Muscle layer of duodenum (tissue), 2 donors: ENCODE results near the gene TMEM267.
"Not testable (repeated sequence)": the region's sequence is repeated elsewhere in the genome, so short reads cannot be mapped to it uniquely, and the experiment has no call there.

Source experiments
- H3K27ac ChIP-seq: one replicate; pipeline ENCODE4 v1.7.0; 2013; ENCODE audit warnings: mild to moderate bottlenecking, low read length
- H3K27me3 ChIP-seq: one replicate; pipeline ENCODE4 v1.7.0; 2013; ENCODE audit warnings: low read depth, mild to moderate bottlenecking, control low read depth, low read length
- H3K36me3 ChIP-seq, 2 donors: one replicate each; pipeline ENCODE4 v1.7.0; 2013; ENCODE audit warnings: low read length in 2 of 2, control low read depth in 1 of 2, mild to moderate bottlenecking in 1 of 2; ENCODE audit not compliant: insufficient read depth in 2 of 2, control insufficient read depth in 1 of 2
- H3K4me1 ChIP-seq, 2 donors: one replicate each; pipeline ENCODE4 v1.7.0; 2013; ENCODE audit warnings: low read length in 2 of 2, mild to moderate bottlenecking in 2 of 2, control low read depth in 1 of 2, moderate library complexity in 1 of 2; ENCODE audit not compliant: insufficient read depth in 2 of 2, control insufficient read depth in 1 of 2
- H3K4me3 ChIP-seq, 2 donors: one replicate each; pipeline ENCODE4 v1.7.0; 2013; ENCODE audit warnings: low read length in 2 of 2, low read depth in 1 of 2, mild to moderate bottlenecking in 1 of 2
- H3K9me3 ChIP-seq, 2 donors: one replicate each; pipeline ENCODE4 v1.7.0; 2013; ENCODE audit warnings: low read length in 2 of 2, control low read depth in 1 of 2, mild to moderate bottlenecking in 1 of 2; ENCODE audit not compliant: control insufficient read depth in 1 of 2
- donor health status: healthy.

The TMEM267 gene, protein sequence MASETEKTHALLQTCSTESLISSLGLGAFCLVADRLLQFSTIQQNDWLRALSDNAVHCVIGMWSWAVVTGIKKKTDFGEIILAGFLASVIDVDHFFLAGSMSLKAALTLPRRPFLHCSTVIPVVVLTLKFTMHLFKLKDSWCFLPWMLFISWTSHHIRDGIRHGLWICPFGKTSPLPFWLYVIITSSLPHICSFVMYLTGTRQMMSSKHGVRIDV

DNA sequence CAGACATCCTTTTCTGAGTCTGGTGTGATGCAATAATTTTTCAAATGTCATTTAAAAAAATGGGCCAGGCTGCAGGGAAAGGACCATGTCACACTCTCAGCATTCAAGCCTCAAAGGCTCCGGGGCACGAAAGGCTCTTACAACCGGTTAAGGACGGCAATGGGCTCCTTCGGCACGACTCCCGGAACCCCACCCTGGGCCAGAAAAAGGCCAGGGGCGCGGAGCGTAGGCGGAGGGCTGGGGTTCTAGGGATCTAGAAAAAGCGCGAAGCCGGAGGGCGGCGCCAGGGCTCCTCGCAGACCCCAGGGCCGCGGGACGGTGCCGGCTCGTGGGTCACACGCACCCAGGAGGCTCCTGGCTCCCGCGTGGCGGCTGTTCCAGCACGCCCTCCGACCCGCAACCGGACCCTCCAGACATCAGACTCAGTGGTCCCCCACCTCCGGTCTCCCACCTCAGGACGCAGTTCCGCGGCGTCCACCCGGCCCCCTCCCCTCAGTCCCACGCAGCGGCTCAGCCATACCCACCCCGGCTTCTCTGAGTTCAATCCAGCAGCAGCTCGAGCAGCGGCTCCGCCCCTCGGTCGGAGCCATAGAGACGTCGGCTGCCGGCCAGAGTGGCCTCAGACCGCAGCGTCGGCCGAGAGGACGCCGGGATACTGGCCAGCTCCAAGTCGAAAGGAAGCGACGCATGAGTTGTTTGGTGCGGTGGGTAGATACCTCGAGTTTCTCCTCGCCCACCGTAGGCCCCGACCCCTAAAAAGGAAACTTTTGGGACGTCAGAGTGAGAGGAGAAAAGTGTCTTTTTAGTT, at the start of gene TMEM267:
Gene TMEM267 (minus strand): TSS at position 568 of the 808 bp plus-strand sequence. CDS start 29,896 bp downstream, outside the sequence.
- no peaks in the 10 kb centered on the region for H3K27me3 ChIP-seq
- peak within 1 kb of the TSS; percentile 85 to 89 for H3K4me3 ChIP-seq
- peak within 1 kb of the TSS; percentile 99 for H3K27ac ChIP-seq
- H3K9me3 ChIP-seq, result no peaks in the 10 kb centered on the region
- H3K4me1 ChIP-seq, result peaks cover 11 to 16% of the 10 kb centered on the region in 2 donors
- H3K36me3 ChIP-seq, result peaks cover 0 to 14% of the 10 kb centered on the region in 2 donors

DNA sequence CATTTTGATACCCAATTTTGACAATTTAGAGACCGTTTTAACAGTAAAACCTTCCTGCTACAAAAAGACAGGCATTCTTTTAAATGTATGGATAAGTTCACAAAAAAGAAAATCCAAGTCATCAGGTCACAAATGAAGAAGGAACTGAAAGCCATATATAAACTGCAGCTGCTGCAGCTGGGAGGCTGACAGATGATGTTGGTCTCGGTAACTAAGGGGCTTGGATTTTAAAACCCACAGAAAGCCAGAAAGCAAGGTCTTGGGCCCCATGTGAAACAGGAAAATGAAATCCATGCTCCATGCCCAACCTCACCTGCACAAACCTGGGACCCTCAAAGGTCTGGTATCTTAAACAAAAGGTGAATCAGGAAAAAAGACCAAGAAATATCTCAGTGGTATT, 47.0 kb upstream of the TMEM267 start:
- no peak overlapping the region for H3K27ac ChIP-seq
- no peak overlapping the region for H3K4me3 ChIP-seq
- H3K9me3 ChIP-seq, result no peaks in the 10 kb centered on the region
- H3K36me3 ChIP-seq, result peaks cover 58 to 74% of the 10 kb centered on the region in 2 donors
- no peaks in the 10 kb centered on the region for H3K4me1 ChIP-seq
- no peaks in the 10 kb centered on the region for H3K27me3 ChIP-seq

DNA sequence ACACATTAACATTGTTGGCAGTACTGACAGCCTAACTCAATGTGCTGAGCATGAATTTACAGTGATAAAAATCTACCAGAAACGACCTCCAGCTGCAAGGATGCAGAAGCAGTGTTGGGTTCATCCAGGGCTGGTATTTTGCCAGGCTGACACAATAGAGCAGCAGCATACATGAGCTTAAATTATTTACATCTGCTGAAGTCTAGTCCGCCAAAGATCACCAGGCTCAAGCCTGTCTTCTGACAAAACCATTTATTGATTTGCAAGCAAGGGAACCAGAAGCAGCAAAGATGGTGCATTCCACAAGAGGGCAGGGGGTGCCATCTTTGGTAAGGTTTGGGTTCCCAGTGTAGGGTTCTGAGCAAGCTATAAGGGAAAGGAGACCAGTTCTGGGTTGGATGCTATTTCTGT, 40.0 kb upstream of the TMEM267 start:
- no peaks in the 10 kb centered on the region for H3K4me1 ChIP-seq
- no peak overlapping the region for H3K27ac ChIP-seq
- H3K4me3 ChIP-seq, result no peak overlapping the region
- peaks cover 24 to 37% of the 10 kb centered on the region in 2 donors for H3K36me3 ChIP-seq
- H3K9me3 ChIP-seq, result no peaks in the 10 kb centered on the region
- H3K27me3 ChIP-seq, result no peaks in the 10 kb centered on the region

DNA sequence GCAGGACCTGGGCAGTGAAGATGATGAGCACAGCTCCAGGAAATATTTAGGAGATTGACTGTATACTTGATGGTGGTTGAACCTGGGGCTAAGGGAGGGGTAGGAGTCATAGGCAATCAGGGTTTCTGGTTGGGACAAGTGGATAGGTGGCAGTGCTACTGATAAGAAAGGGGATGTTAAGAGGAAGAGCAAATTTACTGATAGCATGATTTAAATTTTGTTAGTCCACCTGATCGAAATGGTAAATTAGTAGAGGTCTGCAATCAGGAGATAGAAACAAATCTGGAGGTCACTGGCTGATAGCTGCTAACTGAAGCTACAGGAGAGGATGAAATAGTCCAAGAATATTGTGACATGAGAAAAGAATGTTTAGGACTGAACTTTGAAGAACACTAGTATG, 37.0 kb upstream of the TMEM267 start:
- no peak overlapping the region for H3K4me3 ChIP-seq
- H3K27me3 ChIP-seq, result no peaks in the 10 kb centered on the region
- H3K4me1 ChIP-seq, result no peaks in the 10 kb centered on the region
- H3K9me3 ChIP-seq, result no peaks in the 10 kb centered on the region
- peaks cover 15 to 19% of the 10 kb centered on the region in 2 donors for H3K36me3 ChIP-seq
- no peak overlapping the region for H3K27ac ChIP-seq

DNA sequence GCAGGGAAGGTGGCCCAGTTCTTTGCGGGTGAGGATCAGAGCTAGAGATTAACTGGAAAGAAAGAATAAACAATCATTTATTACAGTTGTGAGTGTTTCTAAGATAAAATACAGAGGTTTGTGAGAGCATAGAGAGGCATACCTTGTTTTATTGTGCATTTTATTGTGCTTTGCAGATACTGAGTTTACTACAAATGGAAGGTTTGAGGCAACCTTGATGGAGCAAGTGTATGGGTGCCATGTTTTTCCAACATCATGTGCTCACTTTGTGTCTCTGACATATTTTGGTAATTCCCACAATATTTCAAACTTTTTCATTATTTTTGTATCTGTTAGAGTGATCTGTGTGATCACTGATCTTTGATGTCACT, 32.0 kb upstream of the TMEM267 start:
- H3K27ac ChIP-seq, result peak overlapping the region; percentile 93
- H3K4me3 ChIP-seq, result peak overlapping the region; percentile 81 to 95
- H3K9me3 ChIP-seq, result no peaks in the 10 kb centered on the region
- H3K27me3 ChIP-seq, result no peaks in the 10 kb centered on the region
- peaks cover 0 to 7% of the 10 kb centered on the region in 2 donors for H3K4me1 ChIP-seq
- H3K36me3 ChIP-seq, result peaks cover 0 to 5% of the 10 kb centered on the region in 2 donors

DNA sequence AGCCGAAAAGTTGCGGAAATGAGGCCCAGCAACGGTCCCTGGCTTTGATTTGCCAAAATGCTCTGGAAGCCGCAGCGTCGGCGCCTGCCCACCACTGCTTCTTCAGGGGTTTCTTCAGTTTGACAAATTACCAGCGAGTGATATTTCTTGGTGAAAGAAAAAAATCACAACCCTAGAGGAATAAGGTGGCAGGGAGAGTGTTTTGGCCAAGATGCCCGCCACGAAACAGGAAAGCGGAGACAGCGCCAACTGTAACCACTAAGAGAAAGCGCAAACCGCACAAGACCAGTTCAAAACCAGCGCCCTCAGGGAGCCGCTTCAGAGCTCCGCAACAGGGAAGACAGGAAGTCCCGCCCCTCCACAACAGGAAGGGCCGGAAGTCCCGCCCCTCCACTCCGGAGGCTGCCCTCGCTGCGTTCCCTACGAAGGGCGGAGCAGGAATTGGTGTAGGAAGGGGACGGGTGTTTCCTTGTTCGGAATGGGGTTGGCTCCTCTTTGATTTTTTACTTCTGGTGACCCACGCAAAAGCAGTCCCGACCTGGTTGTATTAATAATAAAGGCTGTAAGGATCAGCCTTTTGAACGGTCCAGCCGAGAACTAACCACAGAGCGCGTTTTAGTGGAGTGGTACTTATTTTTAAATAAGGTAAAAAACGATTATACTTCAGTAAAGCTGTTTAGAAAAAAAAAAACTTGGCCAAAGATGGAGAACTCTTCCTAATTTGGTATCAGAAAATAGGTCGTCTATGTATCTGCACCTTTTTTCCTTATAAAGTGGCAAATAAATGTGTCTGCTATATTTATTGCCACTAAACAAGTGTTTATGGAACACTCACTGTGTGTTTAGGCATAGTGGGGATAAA, 31.4 kb upstream of the TMEM267 start, which contains the start of gene C5orf34:
Gene C5orf34 (minus strand): TSS at position 333 of the 862 bp plus-strand sequence. CDS start 5,809 bp downstream, outside the sequence.
- peak within 1 kb of the TSS; percentile 81 to 95 for H3K4me3 ChIP-seq
- H3K36me3 ChIP-seq, result peaks cover 0 to 5% of the 10 kb centered on the region in 2 donors
- H3K27me3 ChIP-seq, result no peaks in the 10 kb centered on the region
- no peaks in the 10 kb centered on the region for H3K9me3 ChIP-seq
- H3K27ac ChIP-seq, result peak within 1 kb of the TSS; percentile 93
- peaks cover 0 to 7% of the 10 kb centered on the region in 2 donors for H3K4me1 ChIP-seq

DNA sequence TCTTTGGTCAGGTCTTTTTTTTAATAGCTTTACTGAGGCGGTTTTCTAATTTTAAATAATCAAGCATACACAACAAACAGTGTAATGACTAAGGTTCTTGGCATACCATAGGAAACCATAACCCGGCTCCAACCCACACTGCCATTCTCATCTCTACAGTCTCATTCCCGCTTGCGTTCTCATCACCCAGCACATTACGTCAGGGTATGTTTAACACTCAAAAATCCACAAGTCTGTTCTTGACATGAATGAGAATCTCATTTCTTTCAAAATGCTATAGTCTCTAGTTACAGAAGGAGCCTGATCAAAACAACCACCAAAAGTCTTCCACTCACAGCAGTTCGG, 30.8 kb upstream of the TMEM267 start:
- no peaks in the 10 kb centered on the region for H3K9me3 ChIP-seq
- H3K27ac ChIP-seq, result peak overlapping the region; percentile 93
- peaks cover 0 to 5% of the 10 kb centered on the region in 2 donors for H3K36me3 ChIP-seq
- peak overlapping the region; percentile 81 to 95 for H3K4me3 ChIP-seq
- H3K27me3 ChIP-seq, result no peaks in the 10 kb centered on the region
- H3K4me1 ChIP-seq, result peaks cover 0 to 7% of the 10 kb centered on the region in 2 donors

DNA sequence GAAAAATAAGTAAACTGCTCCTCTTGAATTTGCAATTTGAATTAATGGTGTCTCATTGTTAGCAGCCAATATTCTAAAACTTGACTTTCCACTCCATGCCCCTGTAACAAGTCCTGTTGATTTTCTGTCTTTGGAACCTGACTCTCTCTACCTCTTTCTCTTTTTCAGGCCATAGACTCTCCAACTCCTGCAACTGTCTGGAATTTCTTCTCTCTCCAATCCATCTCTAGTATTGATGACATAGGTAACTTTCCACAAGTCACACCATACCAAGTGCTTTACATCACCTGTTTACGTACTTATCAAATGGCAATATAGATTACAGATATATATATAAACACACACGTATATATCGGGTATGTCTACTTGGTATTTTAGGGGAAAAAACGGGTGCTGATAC, 30.4 kb upstream of the TMEM267 start:
- Histone ChIP-seq H3K4me1 (peaks cover 0 to 7% of the 10 kb centered on the region in 2 donors), H3K27ac (no peak overlapping the region), H3K9me3 (no peaks in the 10 kb centered on the region), H3K27me3 (no peaks in the 10 kb centered on the region), H3K36me3 (peaks cover 0 to 5% of the 10 kb centered on the region in 2 donors), H3K4me3 (peak overlapping the region; percentile 81 to 95)

DNA sequence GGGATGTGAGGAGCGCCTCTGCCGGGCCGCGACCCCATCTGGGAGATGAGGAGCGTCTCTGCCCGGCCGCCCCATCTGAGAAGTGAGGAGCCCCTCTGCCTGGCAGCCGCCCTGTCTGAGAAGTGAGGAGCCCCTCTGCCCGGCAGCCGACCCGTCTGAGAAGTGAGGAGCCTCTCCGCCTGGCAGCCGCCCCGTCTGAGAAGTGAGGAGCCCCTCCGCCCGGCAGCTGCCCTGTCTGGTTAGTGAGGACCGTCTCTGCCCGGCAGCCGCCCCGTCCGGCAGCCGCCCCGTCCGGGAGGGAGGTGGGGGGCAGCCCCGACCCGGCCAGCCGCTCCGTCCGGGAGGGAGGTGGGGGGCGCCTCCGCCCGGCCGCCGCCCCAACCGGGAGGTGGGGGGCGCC, 27.4 kb upstream of the TMEM267 start:
- not testable (repeated sequence) for H3K36me3 ChIP-seq, H3K4me3 ChIP-seq, H3K27ac ChIP-seq, H3K4me1 ChIP-seq, H3K9me3 ChIP-seq, H3K27me3 ChIP-seq

DNA sequence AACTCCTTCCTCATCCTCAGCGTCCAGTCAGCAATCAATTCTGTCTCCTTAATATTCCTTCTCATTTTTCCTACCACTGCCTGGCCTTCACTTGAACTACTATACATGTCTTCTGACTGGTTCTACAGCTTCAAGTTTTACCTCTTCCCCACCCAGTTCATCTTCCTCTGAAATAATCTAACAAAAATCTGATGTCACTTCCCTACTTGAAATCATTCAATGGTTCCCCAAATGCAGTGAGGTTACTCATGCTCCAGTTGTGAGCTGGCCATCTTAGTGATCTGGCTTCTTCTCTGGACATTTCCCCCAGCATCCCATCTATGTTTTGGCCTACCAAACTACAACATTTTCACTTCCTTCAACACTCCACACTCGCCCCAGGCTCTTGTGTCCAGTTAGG, 14.9 kb upstream of the TMEM267 start:
- Histone ChIP-seq H3K9me3 (no peaks in the 10 kb centered on the region), H3K36me3 (peaks cover 0 to 5% of the 10 kb centered on the region in 2 donors), H3K4me3 (no peak overlapping the region), H3K27ac (no peak overlapping the region), H3K4me1 (no peaks in the 10 kb centered on the region), H3K27me3 (no peaks in the 10 kb centered on the region)
